ENCODE results near the gene COX10. TPM values are rescaled to one million over a fixed set of nuclear protein-coding genes. Genes with fewer than 3 reads are reported as not detected.
"Not testable (repeated sequence)": the region's sequence is repeated elsewhere in the genome, so short reads cannot be mapped to it uniquely, and the experiment has no call there.

COX10 gene
- total RNA-seq, 1 experiment from 2014 or later: 27.3 TPM

- H3K36me3 ChIP-seq: no peaks in the 10 kb centered on the region
- H3K27me3 ChIP-seq (replicated peaks): no peaks in the 10 kb centered on the region
- no peak for DNase-seq (ENCODE audit: low read depth in 1 of 2, low spot score in 2 of 2)
- H3K27ac ChIP-seq: no peak overlapping the region
- H3K4me3 ChIP-seq: no peak overlapping the region
- no peaks in the 10 kb centered on the region for H3K9me3 ChIP-seq (replicated peaks)
- no peaks in the 10 kb centered on the region for H3K4me1 ChIP-seq (replicated peaks)
Observed at GRCh38 chr17:14222611-14223010, 153.3 kb downstream of the COX10 start.

DNA sequence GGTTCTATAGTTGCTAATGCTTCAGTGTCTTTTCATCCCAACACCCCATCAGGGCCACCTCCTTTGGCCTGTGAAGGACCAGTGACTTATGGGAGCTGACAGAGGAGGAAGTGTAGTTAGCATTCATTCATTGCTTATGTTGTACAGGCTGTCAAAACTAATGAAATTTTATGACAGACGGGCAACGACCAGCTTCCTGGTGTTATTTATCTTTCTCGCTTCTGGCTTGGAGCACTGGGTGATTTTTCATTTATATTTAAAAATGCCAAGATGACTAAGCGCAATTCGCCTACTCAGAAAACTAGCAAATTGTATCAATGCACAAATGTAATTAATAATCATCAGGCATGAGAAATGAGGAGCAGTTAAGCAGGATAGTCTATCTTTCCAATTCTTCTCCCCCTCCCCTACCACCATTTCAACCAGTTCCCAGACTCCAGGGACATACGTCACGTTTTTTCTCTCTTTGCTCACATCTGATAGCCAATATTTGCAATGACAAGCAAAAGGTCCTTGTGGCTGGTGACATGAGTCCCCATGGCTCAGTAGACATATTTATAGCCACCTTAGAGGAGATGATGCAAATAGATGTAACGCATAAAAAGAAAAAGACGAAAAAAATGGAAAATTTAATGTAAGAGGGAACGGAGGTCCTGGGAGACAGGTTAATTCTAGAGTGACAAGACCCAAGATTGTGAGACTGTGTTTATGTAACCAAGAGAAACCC is 156.1 kb downstream of the COX10 start:
- no peaks in the 10 kb centered on the region for H3K9me3 ChIP-seq (replicated peaks)
- no peak overlapping the region for H3K4me3 ChIP-seq
- peaks cover 7% of the 10 kb centered on the region; the same call in 1 of the 2 replicates for H3K4me1 ChIP-seq (replicated peaks)
- H3K36me3 ChIP-seq: no peaks in the 10 kb centered on the region
- no peak overlapping the region for H3K27ac ChIP-seq
- no peaks in the 10 kb centered on the region for H3K27me3 ChIP-seq (replicated peaks)
- no peak for DNase-seq (ENCODE audit: low read depth in 1 of 2, low spot score in 2 of 2)

- Histone ChIP-seq H3K36me3 (no peaks in the 10 kb centered on the region), H3K27me3 (replicated peaks) (no peaks in the 10 kb centered on the region)
Observed at GRCh38 chr17:14227052-14227451, 157.7 kb downstream of the COX10 start.

DNA sequence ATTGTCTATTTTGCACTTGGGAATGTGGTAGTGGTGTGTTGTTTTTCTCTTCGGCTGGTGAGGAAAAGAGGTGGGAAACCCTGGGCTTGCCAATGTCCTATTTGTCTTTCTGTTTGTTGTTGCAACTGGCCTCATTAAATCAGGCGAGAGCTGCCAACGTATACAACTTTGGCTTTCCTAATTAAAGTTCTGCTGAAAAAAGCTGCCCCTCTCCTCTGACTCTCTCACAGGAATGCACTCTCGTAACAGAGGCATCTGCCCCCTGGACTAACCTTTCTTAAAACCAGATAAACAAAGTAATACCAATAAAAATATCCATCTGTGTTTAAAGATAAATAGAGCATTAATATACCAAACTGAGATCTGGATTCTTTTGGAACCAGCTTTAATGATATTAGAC is 159.6 kb downstream of the COX10 start:
- no peak overlapping the region for H3K27ac ChIP-seq
- no peak overlapping the region for H3K4me3 ChIP-seq
- no peaks in the 10 kb centered on the region for H3K9me3 ChIP-seq (replicated peaks)
- peaks cover 7% of the 10 kb centered on the region; the same call in 1 of the 2 replicates for H3K4me1 ChIP-seq (replicated peaks)
- no peaks in the 10 kb centered on the region for H3K36me3 ChIP-seq
- no peak for DNase-seq (ENCODE audit: low read depth in 1 of 2, low spot score in 2 of 2)
- H3K27me3 ChIP-seq (replicated peaks): no peaks in the 10 kb centered on the region

More at GRCh38 chr17:14227052-14227451, 157.7 kb downstream of the COX10 start:
- Histone ChIP-seq H3K9me3 (replicated peaks) (no peaks in the 10 kb centered on the region), H3K4me3 (no peak overlapping the region), H3K27ac (no peak overlapping the region), H3K4me1 (replicated peaks) (peaks cover 7% of the 10 kb centered on the region; the same call in 1 of the 2 replicates)
- no peak for DNase-seq (ENCODE audit: low read depth in 1 of 2, low spot score in 2 of 2)

GRCh38 chr17:14231187-14231586 is 161.9 kb downstream of the COX10 start:
- not testable (repeated sequence) for H3K4me1 ChIP-seq (replicated peaks); DNase-seq (ENCODE audit: low read depth in 1 of 2, low spot score in 2 of 2); H3K27ac ChIP-seq; H3K36me3 ChIP-seq; H3K27me3 ChIP-seq (replicated peaks); H3K9me3 ChIP-seq (replicated peaks); H3K4me3 ChIP-seq

GRCh38 chr17:14235047-14235446 is 165.7 kb downstream of the COX10 start:
- not testable (repeated sequence) for H3K36me3 ChIP-seq; H3K4me3 ChIP-seq; H3K9me3 ChIP-seq (replicated peaks); H3K27ac ChIP-seq; DNase-seq (ENCODE audit: low read depth in 1 of 2, low spot score in 2 of 2); H3K4me1 ChIP-seq (replicated peaks); H3K27me3 ChIP-seq (replicated peaks)

DNA sequence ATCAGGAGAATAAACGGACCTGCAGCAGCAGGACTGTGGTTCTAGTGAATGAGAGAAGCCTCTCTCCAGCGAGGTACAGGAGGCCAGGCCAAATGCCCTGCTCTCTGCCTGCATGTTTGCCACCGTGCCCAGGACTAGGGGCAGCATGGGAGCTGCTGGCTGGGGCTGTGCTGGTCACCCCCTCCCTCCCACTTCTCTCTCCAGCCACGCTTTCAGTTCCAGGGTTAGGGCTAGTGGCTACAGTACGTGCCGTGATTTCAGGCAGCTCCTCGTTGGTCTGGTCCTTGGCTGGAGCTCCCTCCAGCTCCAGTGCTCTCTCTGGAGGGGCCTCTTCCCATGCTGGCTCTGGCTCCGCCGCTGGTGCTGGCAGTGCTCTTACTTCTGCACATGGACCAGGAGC is 166.7 kb downstream of the COX10 start:
- H3K36me3 ChIP-seq; DNase-seq (ENCODE audit: low read depth in 1 of 2, low spot score in 2 of 2); H3K4me3 ChIP-seq: not testable (repeated sequence)

GRCh38 chr17:14236762-14237161 is 167.5 kb downstream of the COX10 start, which contains the start of gene CDRT15:
Gene CDRT15 (minus strand): TSS chr17:14236862. CDS start chr17:14236833, 29 bp downstream.
- not testable (repeated sequence) for H3K4me1 ChIP-seq (replicated peaks); H3K36me3 ChIP-seq; H3K4me3 ChIP-seq; H3K9me3 ChIP-seq (replicated peaks); H3K27me3 ChIP-seq (replicated peaks); H3K27ac ChIP-seq; DNase-seq (ENCODE audit: low read depth in 1 of 2, low spot score in 2 of 2)

More for the DNA sequence above, 166.7 kb downstream of the COX10 start:
- not testable (repeated sequence) for H3K9me3 ChIP-seq (replicated peaks); H3K27ac ChIP-seq; H3K4me1 ChIP-seq (replicated peaks); H3K27me3 ChIP-seq (replicated peaks)

- H3K9me3 ChIP-seq (replicated peaks); H3K4me1 ChIP-seq (replicated peaks); DNase-seq (ENCODE audit: low read depth in 1 of 2, low spot score in 2 of 2); H3K4me3 ChIP-seq; H3K27ac ChIP-seq; H3K27me3 ChIP-seq (replicated peaks); H3K36me3 ChIP-seq: not testable (repeated sequence)
Observed at GRCh38 chr17:14239271-14239670, 170.0 kb downstream of the COX10 start.

- no peaks in the 10 kb centered on the region for H3K36me3 ChIP-seq
- H3K27ac ChIP-seq: no peak overlapping the region
- no peaks in the 10 kb centered on the region for H3K4me1 ChIP-seq (replicated peaks)
- H3K27me3 ChIP-seq (replicated peaks): no peaks in the 10 kb centered on the region
- no peak for DNase-seq (ENCODE audit: low read depth in 1 of 2, low spot score in 2 of 2)
- no peak overlapping the region for H3K4me3 ChIP-seq
- no peaks in the 10 kb centered on the region for H3K9me3 ChIP-seq (replicated peaks)
Observed at GRCh38 chr17:14245002-14245401, 175.7 kb downstream of the COX10 start.

DNA sequence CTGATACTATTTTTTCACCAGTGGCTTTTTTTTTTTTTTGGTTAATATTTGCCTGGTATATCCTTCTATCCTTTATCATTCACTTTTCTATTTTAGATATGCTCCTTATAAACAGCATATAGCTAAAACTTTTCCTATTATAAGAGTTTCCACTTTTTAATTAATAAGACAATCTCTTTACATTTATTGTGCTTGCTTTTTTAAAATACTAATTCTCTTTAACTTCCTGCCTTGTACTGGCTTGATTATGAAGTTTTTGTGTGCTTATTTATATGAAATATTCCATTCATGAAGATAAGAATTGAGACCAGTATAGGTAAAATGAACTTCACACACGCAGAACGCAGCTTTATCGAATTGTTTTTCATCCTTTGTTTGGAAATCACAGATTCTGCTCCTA is 176.3 kb downstream of the COX10 start:
- DNase-seq (ENCODE audit: low read depth in 1 of 2, low spot score in 2 of 2): no peak
- Histone ChIP-seq H3K36me3 (no peaks in the 10 kb centered on the region), H3K27me3 (replicated peaks) (no peaks in the 10 kb centered on the region), H3K27ac (no peak overlapping the region), H3K4me3 (no peak overlapping the region), H3K9me3 (replicated peaks) (no peaks in the 10 kb centered on the region), H3K4me1 (replicated peaks) (no peaks in the 10 kb centered on the region)

Other genes starting within 250 kb of the COX10 start
- not detected in 2 replicates for gene CDRT15, start 167.4 kb downstream of the COX10 start, total RNA-seq (2014; rRNA removed; shearing (Covaris generic))
- gene HS3ST3B1, start 231.6 kb downstream of the COX10 start, total RNA-seq (2014; rRNA removed; shearing (Covaris generic)): 14.1 and 17.0 TPM in 2 replicates